Right hindlimb (tissue), 1 donor: ENCODE measurements around the gene MRPS6.
A peak's percentile ranks its signal among the peaks of the same experiment; 100 is the strongest.

Experiments used
- DNase-seq: peaks from one replicate; pipeline ENCODE4 v3.0.0-alpha.2; 2018

Gene MRPS6

DNA sequence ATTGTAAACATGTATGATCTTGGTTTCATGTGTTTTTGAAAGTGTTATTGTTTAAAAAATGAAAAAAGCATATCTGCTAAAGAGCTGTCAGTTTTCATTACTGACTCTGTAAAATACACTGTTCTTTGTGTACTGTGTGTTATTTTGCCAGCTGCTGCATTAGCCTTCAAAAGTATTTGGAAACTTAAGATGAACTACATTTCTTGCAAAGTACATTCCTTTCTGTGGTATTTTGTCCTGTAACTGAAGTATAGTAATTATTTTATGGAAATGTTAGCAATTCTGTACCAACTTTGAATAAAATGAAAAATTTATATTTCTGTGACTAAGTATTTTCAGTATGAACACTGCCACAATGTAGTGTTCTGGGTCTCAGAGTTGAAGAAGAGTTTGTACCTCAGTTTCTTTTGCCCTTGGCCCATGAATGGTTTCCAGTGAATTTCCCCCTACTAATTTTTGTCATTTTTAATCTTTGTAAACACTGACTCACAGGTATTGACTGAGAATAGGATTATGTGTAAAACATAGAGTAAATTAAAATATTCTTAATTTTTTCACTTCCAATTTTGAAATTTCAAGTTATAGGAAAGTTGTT, 32.7 kb downstream of the MRPS6 start:
- DNase-seq = no peak

DNA sequence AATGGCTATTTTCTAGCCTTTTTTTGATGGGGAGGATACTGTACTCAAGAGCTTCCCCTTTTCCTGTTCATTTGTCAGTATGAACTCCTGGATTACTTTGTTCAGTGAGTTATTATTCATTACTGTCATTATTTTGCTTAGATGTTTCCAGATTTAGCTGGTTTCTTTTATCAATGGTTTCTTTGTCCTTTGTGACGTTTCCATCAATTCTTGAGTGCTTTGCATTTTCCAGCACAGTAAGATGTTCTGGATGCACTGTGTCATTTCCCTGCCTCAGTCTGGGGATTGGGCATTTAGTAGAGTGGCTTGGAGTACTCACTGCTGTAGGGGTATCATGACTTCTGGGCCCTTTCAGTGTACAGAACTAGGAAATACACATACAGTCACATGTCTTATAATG, 34.2 kb downstream of the MRPS6 start:
- no peak for DNase-seq

DNA sequence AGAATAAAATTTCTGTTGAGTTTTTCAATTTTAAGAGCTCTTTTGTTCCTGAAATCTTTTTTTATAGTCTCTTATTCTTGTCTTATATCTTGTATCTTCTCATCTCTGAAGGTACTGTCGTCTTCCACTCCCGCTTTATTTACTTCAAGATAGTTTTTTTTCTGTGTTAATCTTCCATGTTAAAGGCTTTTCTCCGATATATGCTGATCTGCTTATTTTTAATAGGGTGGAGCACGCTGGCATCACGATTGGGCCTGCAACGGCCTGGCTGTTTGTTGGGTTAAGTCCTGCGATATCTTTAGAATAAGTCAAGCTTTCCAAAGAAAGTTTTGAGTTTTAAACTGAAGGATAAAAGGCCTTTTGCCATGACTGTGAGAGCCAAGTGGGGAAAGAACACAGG, 35.7 kb downstream of the MRPS6 start:
- DNase-seq = no peak

DNA sequence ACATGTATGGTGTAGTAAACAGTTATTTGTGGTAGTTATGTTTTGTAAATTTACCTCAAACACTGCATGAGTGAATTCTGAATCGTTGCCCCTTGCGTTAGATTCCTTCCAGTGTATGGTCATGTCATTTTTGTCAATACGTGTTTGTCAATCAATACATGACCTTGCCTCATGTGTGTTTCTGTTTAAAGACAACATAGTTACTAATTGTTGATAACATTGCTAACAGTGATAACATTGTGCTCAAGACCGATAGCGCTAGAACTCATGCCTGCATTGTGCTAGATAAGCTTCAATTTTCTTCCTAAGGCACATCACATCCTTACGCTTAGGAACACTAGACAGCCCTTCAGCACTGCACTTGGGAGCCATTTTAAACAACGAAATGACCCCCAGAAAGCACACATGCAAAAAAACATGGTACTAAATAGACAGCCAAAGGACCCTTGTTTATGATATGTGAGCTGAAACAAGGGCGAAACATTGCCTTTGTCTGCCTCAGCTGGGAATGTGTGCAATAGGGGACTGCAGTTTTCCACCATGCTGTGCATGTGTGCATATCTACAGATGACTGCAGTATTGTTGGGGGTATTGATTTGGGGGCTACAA, 37.3 kb downstream of the MRPS6 start:
- DNase-seq = no peak

- no peak for DNase-seq
These were observed 39.1 kb downstream of the MRPS6 start for GRCh38 chr21:34112316-34113033.

- no peak for DNase-seq
These were observed 40.5 kb downstream of the MRPS6 start for GRCh38 chr21:34113842-34114241.

- no peak for DNase-seq
These were observed 41.8 kb downstream of the MRPS6 start for GRCh38 chr21:34115160-34115559.

DNA sequence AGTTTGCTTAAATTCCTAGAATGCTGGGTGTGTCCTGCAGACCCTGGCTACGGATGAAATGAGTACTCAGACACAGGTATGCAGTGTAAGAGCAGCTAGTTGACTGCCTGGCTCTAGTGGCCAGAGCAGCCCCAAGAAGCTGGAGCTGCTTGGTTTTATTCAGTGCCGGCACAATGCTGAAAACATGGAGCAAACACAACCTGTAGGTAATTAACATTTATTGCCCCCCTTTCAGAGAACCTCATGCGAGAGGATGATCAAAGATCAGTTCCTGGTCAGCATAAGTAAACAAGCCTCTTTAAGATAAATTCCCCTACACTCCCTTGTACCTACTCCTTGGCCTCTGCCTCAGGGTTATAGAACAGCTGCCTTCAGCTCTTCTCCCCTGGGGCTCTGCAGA, 43.2 kb downstream of the MRPS6 start:
- DNase-seq = no peak

- no peak for DNase-seq
These were observed 47.5 kb downstream of the MRPS6 start for GRCh38 chr21:34120867-34121266.

DNA sequence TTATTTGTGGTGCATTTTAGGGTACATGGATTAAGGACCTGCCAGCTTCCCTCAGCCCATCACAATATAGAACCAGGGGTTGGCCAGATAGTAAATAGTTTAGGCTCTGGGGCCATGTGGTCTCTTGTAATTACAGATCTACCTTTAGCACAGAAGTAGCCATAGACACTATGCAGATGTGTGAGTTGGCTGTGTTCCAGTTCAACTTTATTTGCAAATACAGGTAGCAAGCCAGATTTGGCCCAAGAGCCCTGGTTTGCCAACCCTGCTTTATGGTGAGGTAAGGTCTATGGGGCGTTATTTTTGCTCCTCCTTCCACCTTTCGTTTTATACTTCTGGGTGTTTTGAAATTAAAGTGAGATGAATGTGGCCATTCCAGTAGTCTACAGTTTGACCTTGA, 48.7 kb downstream of the MRPS6 start:
- no peak for DNase-seq

- DNase-seq = no peak
These were observed 50.2 kb downstream of the MRPS6 start for GRCh38 chr21:34123609-34124008.

- DNase-seq = no peak
These were observed 52.9 kb downstream of the MRPS6 start for GRCh38 chr21:34126269-34126668.

- no peak for DNase-seq
These were observed 53.3 kb downstream of the MRPS6 start for GRCh38 chr21:34126691-34127090.

- no peak for DNase-seq
These were observed 54.7 kb downstream of the MRPS6 start for GRCh38 chr21:34128124-34128523.

DNA sequence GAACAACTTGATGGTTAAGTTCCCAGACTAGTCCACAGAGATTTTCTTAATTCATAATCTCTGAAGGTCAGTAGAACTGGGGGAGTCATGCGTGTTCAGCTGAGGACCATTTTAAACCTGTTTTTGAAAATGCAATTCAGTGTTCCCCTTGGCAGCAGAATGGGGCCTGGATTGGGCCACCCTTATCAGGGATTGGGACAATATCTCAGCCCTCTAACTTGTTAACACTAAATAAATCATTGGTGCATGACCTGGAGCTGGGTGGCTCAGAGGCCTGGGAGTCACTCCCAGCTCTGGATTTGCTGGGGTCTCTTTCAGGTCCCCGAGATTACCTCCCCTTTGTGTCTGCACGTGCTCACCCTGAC, 55.3 kb downstream of the MRPS6 start:
- DNase-seq = peak; percentile 33

DNA sequence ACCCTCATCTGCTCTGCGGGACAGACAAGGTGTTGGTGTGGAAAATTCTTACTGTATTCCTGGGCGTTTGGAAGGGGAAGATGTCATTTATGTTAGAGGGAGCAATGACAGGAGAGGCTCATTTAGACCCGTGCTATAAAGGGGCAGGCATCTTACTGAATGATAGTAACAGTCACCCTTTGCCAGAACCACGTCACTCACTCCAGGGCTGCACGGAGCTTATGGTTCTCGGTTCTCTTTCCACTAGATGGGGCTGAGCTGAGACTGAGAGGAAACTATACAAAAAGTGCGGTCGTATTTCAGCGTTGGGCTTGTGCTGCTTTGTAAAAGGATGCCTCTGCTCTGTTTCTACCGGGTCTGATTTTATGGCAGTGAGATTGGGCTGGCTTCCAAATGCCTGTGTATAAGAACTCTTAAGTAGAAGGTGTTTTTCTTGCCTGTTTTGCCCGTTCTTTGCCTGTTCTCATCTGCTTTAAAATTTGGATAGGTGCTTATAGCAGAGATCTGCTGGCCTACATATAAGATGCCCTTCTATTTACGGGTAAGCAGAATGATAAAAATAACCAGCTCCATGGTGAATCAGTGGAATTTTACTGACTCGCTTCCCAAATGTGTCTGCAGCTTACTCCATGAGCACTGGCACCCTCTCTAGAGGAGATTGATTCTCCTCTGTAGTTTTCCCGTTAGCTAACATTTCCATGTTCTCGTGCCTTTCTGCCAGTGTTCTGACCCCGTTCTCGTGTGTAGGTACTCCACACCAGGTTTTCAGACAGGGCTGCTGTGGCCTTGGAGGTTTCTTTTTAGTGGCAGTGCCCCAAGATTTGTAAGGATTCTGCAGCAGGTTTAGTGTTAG, 55.9 kb downstream of the MRPS6 start:
- peak; percentile 85 for DNase-seq

DNA sequence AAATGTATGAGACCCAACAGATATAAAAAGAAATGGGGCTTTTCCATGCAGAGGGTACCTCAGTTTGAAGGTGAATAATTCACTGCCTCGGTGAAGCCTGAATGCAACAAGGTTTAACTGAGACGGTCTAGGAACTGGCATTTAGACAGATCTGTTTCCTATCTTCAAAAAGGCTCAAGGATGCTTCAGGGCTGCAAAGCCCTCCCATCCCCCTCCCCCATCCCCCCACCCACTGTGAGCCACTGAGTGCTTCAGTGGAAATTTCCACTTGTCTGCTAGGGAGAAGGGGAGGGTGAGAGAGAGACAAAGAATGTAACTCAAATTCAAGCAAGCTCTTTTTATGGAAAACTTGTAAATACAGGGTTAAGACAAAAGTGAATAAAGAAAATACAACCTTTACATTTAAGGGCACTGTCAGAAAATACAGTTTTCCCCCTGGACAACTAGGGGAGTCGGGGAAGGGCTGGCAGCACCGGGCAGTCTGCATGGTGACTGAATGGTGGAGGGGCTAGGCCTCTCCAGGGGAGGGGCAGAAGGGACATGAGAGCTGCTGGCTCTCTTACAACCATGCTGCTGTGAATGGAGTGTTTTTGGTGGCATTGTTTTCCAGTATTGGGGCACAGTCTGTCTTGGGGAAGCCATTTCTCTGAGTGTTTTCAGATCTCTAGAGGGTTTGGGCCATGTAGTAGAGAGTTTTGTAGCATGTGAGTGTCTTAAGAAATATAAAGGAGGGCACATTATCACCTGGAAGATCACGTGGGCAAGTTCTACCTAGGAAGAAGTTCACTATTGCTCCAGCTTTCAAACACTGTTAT, 56.7 kb downstream of the MRPS6 start:
- DNase-seq = peak; percentile 51

DNA sequence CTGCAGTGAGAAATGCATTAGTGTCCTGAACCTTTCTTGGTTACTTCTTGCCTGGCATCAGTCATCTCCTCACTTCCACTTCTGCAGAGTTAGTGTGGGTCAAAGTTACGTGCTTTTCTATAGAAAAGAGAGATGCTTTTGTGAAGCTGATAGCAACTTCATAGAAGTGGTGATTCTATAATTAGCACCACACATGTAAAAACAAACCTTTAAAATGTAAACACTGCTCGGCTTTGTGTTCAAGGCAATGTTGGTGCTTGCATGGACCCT, 57.3 kb downstream of the MRPS6 start:
- no peak for DNase-seq

GRCh38 chr21:34131586-34131985, 58.2 kb downstream of the MRPS6 start:
- DNase-seq = no peak

DNA sequence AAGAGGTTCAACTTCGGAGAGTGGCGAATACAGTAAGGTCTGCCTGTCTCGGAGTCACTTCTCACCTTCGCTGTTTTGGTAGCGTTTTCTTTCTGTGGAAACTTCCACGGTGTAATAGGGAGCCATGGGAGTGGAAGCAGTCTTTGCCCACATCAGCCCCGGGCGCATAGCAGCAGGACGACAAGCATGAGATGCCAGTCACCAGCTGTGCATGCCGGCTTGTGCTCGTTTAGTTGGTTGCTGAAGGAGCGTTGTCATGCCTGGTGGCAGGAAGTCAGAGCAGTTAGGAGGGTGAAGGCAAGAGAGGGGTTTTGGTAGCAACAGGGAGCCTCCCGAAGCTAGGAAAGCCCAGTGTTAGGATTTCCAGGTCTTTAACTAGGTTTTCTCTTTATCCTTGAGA, 58.8 kb downstream of the MRPS6 start:
- DNase-seq = no peak

- DNase-seq = no peak
These were observed 59.5 kb downstream of the MRPS6 start for GRCh38 chr21:34132926-34133325.

DNA sequence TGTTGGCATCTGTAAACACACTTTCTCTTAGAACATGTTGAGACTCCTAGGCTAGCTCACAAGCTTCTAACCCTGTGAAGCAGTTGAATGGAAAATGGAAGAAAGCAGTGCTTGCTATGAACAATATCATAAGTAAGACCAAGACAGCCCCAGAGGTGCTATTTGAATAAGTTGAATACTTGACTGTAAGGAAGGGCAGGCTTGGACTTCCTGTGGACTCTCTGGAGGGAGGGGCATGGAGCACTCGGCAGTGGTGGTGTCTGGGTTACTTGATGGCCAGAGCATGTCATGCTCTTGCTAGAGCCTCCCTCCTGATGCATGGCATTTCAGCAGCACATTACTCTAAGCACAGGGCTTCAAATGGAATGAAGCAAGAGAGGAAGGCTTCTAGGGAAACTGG, 60.0 kb downstream of the MRPS6 start:
- no peak for DNase-seq

DNA sequence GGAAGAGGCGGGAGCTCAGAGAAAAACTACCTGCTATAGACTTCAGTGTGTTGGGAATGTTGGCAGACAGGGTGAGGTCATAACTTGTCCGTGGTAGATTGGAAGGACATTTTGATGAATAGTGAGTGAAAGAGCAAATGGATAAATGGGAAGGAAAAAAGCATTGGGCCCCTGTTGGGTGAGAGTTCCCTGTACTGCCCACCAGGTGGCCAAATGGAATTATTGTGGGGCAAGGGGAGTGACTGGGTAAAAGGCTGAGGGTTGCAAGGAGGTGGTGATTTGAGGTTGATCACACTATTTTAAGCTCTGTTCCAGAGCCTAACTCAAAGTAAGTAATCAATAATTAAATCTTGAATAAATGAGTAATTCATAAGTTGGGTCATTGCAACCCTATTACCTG, 60.4 kb downstream of the MRPS6 start:
- DNase-seq = no peak
